ENCODE measurements around the gene RHBDF2. TPM values are rescaled to one million over a fixed set of nuclear protein-coding genes. Genes with fewer than 3 reads are reported as not detected.
A peak's percentile ranks its signal among the peaks of the same experiment; 100 is the strongest.

The RHBDF2 gene
- total RNA-seq, 1 experiment from 2014 or later: 33.0 TPM

- TF ChIP-seq, protein P1, sequence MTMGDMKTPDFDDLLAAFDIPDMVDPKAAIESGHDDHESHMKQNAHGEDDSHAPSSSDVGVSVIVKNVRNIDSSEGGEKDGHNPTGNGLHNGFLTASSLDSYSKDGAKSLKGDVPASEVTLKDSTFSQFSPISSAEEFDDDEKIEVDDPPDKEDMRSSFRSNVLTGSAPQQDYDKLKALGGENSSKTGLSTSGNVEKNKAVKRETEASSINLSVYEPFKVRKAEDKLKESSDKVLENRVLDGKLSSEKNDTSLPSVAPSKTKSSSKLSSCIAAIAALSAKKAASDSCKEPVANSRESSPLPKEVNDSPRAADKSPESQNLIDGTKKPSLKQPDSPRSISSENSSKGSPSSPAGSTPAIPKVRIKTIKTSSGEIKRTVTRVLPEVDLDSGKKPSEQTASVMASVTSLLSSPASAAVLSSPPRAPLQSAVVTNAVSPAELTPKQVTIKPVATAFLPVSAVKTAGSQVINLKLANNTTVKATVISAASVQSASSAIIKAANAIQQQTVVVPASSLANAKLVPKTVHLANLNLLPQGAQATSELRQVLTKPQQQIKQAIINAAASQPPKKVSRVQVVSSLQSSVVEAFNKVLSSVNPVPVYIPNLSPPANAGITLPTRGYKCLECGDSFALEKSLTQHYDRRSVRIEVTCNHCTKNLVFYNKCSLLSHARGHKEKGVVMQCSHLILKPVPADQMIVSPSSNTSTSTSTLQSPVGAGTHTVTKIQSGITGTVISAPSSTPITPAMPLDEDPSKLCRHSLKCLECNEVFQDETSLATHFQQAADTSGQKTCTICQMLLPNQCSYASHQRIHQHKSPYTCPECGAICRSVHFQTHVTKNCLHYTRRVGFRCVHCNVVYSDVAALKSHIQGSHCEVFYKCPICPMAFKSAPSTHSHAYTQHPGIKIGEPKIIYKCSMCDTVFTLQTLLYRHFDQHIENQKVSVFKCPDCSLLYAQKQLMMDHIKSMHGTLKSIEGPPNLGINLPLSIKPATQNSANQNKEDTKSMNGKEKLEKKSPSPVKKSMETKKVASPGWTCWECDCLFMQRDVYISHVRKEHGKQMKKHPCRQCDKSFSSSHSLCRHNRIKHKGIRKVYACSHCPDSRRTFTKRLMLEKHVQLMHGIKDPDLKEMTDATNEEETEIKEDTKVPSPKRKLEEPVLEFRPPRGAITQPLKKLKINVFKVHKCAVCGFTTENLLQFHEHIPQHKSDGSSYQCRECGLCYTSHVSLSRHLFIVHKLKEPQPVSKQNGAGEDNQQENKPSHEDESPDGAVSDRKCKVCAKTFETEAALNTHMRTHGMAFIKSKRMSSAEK (CRISPR knock-in tag; IDR thresholded peaks at IDR 0.05; ENCODE audit: borderline replicate concordance): no peak
- TF ChIP-seq SP1 (CRISPR knock-in tag; conservative IDR thresholded peaks at IDR 0.05): no peak
These were observed 78.8 kb downstream of the RHBDF2 start (continued) for GRCh38 chr17:76422406-76422805.

DNA sequence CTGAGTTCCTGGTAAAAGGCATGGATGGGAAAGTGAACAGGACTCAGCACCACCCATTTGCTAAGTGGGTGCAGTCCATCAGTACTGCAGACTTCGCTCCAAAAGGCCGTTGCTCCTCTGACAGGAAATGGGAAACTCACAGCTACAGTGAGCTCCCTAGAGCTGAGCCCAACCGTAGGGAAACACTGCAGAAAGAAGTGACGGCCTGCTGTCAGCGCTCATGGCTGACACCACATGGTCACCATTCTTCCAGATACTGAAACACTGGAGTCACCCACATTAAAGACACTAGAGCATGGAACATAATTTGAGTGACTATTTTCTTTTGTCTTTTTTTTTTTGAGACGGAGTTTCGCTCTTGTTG, 80.2 kb downstream of the RHBDF2 start:
- H3K36me3 Mint-ChIP-seq: peaks cover 18% of the 10 kb centered on the region
- ChIA-PET CTCF (interaction anchor here (0.7 to 1.4 kb wide), 5 partner anchors 10 to 102 kb away, joined by 3 to 10 read pairs (median 4); no protein-coding TSS in a partner anchor), POLR2A (interaction anchor here (0.6 kb wide), 1 partner anchor 76 kb away, joined by 4 read pairs; no protein-coding TSS in a partner anchor)
- TF ChIP-seq ZNF671 (CRISPR knock-in tag; IDR thresholded peaks at IDR 0.05) (no peak), CREM (CRISPR knock-in tag; IDR thresholded peaks at IDR 0.05) (no peak), ATF2 (CRISPR knock-in tag; IDR thresholded peaks at IDR 0.05; ENCODE audit: borderline replicate concordance, low read depth) (no peak), FOXP4 (CRISPR knock-in tag; IDR thresholded peaks at IDR 0.05) (no peak)
- TF ChIP-seq, protein P2, sequence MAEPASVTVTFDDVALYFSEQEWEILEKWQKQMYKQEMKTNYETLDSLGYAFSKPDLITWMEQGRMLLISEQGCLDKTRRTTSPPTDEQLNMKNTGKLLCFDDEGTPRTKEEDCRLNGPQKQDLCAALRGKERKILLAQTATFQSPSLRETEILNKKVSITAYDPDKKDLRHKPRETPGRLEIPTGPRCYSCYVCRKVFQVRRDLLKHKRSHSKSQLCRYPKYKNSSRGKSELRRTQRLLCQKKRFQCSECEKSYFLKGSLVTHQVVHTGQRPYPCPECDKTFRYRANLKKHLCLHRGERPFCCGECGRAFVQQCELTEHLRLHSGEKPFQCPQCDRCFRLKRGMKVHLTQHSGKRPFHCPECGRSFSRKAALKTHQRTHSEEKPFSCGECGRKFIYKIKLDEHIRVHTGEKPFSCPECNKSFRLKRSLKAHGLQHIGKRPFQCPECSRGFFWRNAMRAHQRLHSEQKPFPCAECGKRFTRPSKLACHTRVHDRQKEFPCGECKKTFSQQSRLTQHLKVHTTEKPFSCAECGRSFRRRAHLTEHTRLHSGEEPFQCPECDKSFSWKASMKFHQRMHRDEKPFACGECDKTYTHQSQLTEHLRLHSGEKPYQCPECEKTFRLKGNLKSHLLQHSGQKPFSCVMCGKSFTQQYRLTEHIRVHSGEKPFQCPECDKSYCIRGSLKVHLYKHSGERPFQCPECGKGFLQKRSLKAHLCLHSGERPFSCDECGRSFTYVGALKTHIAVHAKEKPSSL (CRISPR knock-in tag; conservative IDR thresholded peaks at IDR 0.05): no peak
- peak overlapping the region; percentile 69 for H3K27ac Mint-ChIP-seq
- DNase-seq (ENCODE audit: low spot score) (no peak), ATAC-seq (peak; percentile 58)
- no peaks in the 10 kb centered on the region for H3K27me3 Mint-ChIP-seq (ENCODE audit: low read depth)
- no peak overlapping the region for H3K4me3 Mint-ChIP-seq
- peaks cover 42% of the 10 kb centered on the region for H3K4me1 Mint-ChIP-seq
- H3K9me3 Mint-ChIP-seq: peaks cover 4% of the 10 kb centered on the region

Other genes with a start within 250 kb of the RHBDF2 start
- gene UBALD2, start 236.1 kb downstream of the RHBDF2 start, total RNA-seq (2021): 24.4 to 30.3 TPM (median 28.2 TPM) in 3 replicates
- 1.5 to 3.2 TPM (median 2.7 TPM) in 3 replicates for gene QRICH2, start 193.1 kb downstream of the RHBDF2 start, total RNA-seq (2021)
- 50.0 to 56.5 TPM (median 52.3 TPM) in 3 replicates for gene PRPSAP1, start 147.5 kb downstream of the RHBDF2 start, total RNA-seq (2021)
- gene SPHK1, start 116.8 kb downstream of the RHBDF2 start, total RNA-seq (2021): 2.5 to 2.9 TPM (median 2.8 TPM) in 3 replicates
- gene UBE2O, start 48.3 kb downstream of the RHBDF2 start, total RNA-seq (2021): 57.1 to 68.9 TPM (median 59.6 TPM) in 3 replicates
- 0.17 to 0.57 TPM in 2 of 3 replicates, not detected in the other for gene AANAT, start 33.8 kb downstream of the RHBDF2 start, total RNA-seq (2021)
- 3.6 to 5.3 TPM (median 5.1 TPM) in 3 replicates for gene CYGB, start 36.3 kb upstream of the RHBDF2 start, total RNA-seq (2021)
- gene PRCD, start 38.6 kb upstream of the RHBDF2 start, total RNA-seq (2021): 2.7 to 4.5 TPM (median 4.0 TPM) in 3 replicates
- 0.30 TPM in 1 of 3 replicates, not detected in the others for gene ST6GALNAC2, start 84.4 kb upstream of the RHBDF2 start, total RNA-seq (2021)
- 0.13 to 0.37 TPM (median 0.16 TPM) in 3 replicates for gene ST6GALNAC1, start 142.3 kb upstream of the RHBDF2 start, total RNA-seq (2021)
- gene MXRA7, start 209.5 kb upstream of the RHBDF2 start, total RNA-seq (2021): 46.5 to 53.7 TPM (median 48.2 TPM) in 3 replicates
- gene JMJD6, start 225.2 kb upstream of the RHBDF2 start, total RNA-seq (2021): 20.3 to 23.8 TPM (median 21.6 TPM) in 3 replicates
- gene METTL23, start 225.4 kb upstream of the RHBDF2 start, total RNA-seq (2021): 43.3 to 48.5 TPM (median 48.3 TPM) in 3 replicates
- 355 to 410 TPM (median 407 TPM) in 3 replicates for gene SRSF2, start 235.9 kb upstream of the RHBDF2 start, total RNA-seq (2021)
- gene MFSD11, start 236.7 kb upstream of the RHBDF2 start, total RNA-seq (2021): 16.6 to 26.4 TPM (median 24.1 TPM) in 3 replicates

Data from WTC11 (cell line).